Stimulated activated CD4-positive, alpha-beta T cell treated with anti-CD3 and anti-CD28 coated beads, TNF-alpha, amount 100 ng/mL, for 4 hours (primary cell): ENCODE measurements around the gene FMNL1.
"Not testable (repeated sequence)": the region's sequence is repeated elsewhere in the genome, so short reads cannot be mapped to it uniquely, and the experiment has no call there.

Experiments used
- DNase-seq, 3 experiments: peaks; one replicate each; pipeline ENCODE4 v3.0.0-alpha.2; 2020; ENCODE audit warnings: low read depth in 3 of 3

FMNL1 gene, protein sequence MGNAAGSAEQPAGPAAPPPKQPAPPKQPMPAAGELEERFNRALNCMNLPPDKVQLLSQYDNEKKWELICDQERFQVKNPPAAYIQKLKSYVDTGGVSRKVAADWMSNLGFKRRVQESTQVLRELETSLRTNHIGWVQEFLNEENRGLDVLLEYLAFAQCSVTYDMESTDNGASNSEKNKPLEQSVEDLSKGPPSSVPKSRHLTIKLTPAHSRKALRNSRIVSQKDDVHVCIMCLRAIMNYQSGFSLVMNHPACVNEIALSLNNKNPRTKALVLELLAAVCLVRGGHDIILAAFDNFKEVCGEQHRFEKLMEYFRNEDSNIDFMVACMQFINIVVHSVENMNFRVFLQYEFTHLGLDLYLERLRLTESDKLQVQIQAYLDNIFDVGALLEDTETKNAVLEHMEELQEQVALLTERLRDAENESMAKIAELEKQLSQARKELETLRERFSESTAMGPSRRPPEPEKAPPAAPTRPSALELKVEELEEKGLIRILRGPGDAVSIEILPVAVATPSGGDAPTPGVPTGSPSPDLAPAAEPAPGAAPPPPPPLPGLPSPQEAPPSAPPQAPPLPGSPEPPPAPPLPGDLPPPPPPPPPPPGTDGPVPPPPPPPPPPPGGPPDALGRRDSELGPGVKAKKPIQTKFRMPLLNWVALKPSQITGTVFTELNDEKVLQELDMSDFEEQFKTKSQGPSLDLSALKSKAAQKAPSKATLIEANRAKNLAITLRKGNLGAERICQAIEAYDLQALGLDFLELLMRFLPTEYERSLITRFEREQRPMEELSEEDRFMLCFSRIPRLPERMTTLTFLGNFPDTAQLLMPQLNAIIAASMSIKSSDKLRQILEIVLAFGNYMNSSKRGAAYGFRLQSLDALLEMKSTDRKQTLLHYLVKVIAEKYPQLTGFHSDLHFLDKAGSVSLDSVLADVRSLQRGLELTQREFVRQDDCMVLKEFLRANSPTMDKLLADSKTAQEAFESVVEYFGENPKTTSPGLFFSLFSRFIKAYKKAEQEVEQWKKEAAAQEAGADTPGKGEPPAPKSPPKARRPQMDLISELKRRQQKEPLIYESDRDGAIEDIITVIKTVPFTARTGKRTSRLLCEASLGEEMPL

DNA sequence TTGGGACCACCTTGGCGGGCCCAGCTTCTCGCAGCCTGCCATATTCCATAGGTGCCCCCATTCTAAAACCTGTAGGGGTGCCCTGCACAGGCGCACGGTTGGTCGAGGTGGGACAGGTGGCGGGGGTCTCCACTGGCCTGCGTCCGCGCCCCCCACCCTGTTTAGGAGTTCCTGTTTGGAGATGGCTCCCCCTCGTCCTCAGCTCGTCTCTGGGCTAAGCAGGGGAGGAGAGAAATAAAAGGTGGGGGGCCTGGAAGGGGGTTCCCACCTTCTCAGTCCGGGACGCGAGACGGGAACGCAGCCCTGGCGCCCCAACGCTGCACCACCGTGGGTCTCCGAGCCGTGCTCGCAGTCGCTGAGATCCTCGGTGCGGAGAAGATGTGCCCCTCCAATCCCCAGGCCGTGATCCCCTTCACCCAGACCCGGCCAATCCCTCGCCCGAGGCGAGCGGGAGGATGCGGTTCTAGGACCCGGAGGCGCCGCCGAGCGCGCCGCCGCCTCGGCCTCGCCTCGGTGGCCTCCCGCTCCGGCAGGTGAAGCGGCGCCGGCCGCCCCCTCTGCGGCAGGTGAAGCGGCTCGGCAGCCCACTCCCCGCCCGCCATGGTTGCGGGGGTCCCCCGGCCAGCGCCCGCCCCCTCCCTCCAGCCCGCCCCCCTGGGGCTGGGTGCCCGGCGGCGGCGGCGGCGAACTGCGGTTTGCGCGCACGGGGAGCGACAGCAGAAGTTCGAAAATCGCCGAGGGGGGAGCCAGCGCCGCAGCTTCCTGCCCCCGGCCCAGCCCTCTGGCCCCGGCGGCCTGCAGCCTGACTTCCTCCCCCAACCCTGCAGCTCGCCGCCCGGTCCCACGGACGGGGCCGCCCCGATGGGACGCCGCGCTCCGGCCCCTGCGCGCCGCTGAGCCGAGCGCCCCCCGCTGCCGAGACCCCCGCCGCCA is at the start of gene FMNL1:
Gene FMNL1, plus strand, starts transcription at position 805 of the 933 bp plus-strand sequence. CDS start 240 bp downstream, outside the sequence.
- no peak for DNase-seq

GRCh38 chr17:45172232-45172540 is 49.5 kb upstream of the FMNL1 start:
- no peak for DNase-seq

- DNase-seq: peak in 1 of 3 experiments; percentile 35
Observed at GRCh38 chr17:45172541-45173286, 49.0 kb upstream of the FMNL1 start.

- DNase-seq: no peak
Observed at GRCh38 chr17:45175759-45176115, 45.9 kb upstream of the FMNL1 start.

DNA sequence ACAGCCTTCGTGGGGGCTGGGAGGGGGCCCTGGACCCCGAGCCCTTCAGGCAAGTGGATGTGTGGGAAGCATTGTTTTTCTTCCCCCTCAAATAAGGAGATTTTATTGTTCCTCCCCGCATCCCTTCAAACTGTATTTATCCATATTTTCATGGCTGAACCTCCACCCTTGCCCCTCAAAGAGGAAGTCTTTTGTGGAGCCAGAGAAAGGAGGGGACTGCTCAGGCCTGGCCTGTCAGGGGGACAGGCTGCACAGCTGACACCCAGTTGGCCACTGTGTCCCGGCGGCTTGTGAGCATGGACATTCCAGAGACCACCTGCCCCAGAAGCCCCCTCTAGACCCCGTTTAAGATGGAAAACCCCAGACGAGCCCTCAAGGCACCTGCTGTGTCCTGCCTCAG is 44.1 kb upstream of the FMNL1 start:
- DNase-seq: no peak

- no peak for DNase-seq
Observed at GRCh38 chr17:45184144-45184543, 37.5 kb upstream of the FMNL1 start.

DNA sequence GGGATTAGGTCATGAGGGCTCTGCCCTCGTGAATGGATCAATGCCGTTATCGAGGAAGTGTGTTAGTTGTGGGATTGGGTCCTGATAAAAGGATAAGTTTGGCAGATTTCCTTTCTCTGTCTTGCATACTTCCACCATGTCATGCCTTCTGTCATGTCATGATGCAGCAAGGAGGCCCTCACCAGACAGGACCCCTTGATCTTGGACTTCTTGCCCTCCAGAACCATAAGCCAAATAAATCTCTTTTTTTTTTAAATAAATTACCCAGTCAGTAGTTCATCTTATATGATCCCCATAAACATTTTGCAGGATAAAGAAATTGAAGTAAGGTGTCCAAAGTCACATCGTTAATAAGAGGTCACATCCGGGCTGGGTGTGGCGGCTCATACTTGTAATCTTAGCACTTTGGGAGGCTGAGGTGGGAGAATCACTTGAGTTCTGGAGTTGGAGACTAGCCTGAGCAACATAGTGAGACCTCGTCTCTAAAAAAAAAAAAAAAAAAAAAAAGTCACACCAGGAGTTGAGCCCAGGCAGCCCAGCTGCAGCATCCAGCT is 34.8 kb upstream of the FMNL1 start:
- DNase-seq: no peak

- no peak for DNase-seq
Observed at GRCh38 chr17:45189009-45189408, 32.7 kb upstream of the FMNL1 start.

GRCh38 chr17:45190503-45191255 is 31.0 kb upstream of the FMNL1 start:
- DNase-seq: no peak

DNA sequence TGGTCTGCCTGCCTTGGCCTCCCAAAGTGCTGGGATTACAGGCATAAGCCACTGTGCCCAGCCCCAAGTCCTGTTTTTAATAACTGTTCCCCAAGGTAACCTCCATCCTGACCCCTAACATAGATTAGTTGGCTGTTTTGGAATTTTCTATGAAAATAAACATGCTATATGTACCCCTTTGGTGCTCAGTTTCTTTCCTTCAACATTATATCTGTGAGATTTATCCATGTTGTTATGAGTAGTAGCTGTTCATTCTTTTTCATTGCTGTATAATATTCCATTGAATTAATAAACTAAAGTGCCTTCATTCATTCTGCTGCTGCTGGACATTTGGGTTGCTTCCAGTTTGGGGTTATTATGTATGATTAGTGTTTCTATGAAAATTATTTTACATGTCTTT is 26.3 kb upstream of the FMNL1 start:
- no peak for DNase-seq

DNA sequence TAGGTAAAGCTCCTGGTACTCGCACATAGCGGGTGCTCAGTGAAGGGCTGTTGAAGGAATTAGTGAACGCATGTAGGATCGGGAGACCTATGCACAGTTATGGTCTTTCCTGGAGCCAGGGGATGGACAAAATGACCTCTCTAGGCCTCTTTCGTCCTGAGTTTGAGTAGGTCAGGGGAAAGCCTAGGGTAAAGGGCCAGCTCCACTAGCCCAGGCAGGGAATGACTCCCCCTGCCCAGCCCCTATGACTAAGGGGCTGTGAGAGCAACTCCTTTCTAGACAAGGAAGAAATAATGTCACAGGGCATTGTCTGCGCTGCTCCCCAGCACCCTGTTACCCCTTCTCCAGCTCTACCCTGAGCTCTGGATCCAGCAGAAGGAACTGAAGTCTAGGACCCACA is 24.6 kb upstream of the FMNL1 start:
- DNase-seq: no peak

- peak; percentile 71 to 87 (median 74) for DNase-seq
Observed at GRCh38 chr17:45197555-45198334, 23.9 kb upstream of the FMNL1 start.

DNA sequence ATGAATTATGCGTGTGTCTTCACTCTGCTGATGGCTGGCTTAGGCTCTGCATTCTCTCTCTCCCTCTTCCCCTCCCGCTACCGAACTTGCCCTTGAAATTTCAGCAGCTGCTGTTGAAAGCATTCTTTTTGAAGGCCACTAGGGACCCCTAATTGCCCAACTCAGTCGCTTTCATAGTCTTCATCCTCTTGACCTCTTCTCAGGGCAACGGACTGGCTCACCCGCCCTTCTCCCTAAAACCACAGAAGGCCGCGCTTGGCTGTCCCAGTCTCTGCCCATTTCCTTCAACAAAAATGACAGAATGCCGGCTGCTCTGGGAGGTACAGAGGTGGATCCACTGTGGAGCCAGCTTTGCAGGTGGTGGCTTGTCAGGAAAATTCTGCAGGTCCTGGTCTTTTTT is 21.0 kb upstream of the FMNL1 start:
- DNase-seq: no peak

GRCh38 chr17:45201457-45201856 is 20.2 kb upstream of the FMNL1 start:
- no peak for DNase-seq

GRCh38 chr17:45201880-45202279 is 19.8 kb upstream of the FMNL1 start:
- DNase-seq: not testable (repeated sequence)

GRCh38 chr17:45218895-45219661 is 2.6 kb upstream of the FMNL1 start:
- peak; percentile 71 to 85 (median 80) for DNase-seq

GRCh38 chr17:45220079-45220478 is 1.6 kb upstream of the FMNL1 start:
- no peak for DNase-seq

- DNase-seq: no peak
Observed at GRCh38 chr17:45222014-45222288, 266 bp downstream of the FMNL1 start.
